SH-SY5Y (cell line): ENCODE results near the gene COPZ1.

Source experiments
- GATA2 ChIP-seq: IDR thresholded peaks from 2 replicates; pipeline ENCODE4 v1.6.1; 2011; ENCODE audit warnings: mild to moderate bottlenecking, low read depth, low read length
- GATA3 ChIP-seq: IDR thresholded peaks from 2 replicates; pipeline ENCODE4 v1.6.1; 2011; ENCODE audit warnings: low read depth, mild to moderate bottlenecking, low read length, moderate library complexity

- TF ChIP-seq GATA2 = no peak
- TF ChIP-seq GATA3 = no peak
These were observed 73.3 kb downstream of the COPZ1 start for GRCh38 chr12:54398218-54398617.
